ENCODE data around the gene KCNE4. TPM values are rescaled to one million over a fixed set of nuclear protein-coding genes. Genes with fewer than 3 reads are reported as not detected.

KCNE4 gene
- 10 to 100 TPM in 1 of 4 donors, 1 to 10 TPM in 3; 8.2 to 12.2 (median 8.7) TPM for total RNA-seq

GRCh38 chr2:223051693-223052289, at the start of gene KCNE4:
Gene KCNE4, plus strand, starts transcription at chr2:223052190. Its CDS starts 641 bp downstream, at chr2:223052831.
- Histone ChIP-seq H3K4me3 (peak within 1 kb of the TSS; percentile 28 to 54 (median 40)), H3K4me1 (peaks cover 0 to 56% (median 10%) of the 10 kb centered on the region in 4 donors), H3K27me3 (no peaks in the 10 kb centered on the region), H3K9me3 (no peaks in the 10 kb centered on the region), H3K27ac (peak within 1 kb of the TSS; percentile 67 to 92 (median 76)), H3K36me3 (no peaks in the 10 kb centered on the region)
- peak in 1 of 2 donors; percentile 54 for DNase-seq (ENCODE audit: low spot score in 2 of 2)
- peak in 1 of 2 donors; percentile 67 for TF ChIP-seq POLR2A (IDR thresholded peaks at IDR 0.05)
- TF ChIP-seq EP300 (IDR thresholded peaks at IDR 0.05) = peak in 1 of 2 donors; percentile 89
- no peak for TF ChIP-seq CTCF (IDR thresholded peaks at IDR 0.05)
- 19 to 26% methylated on average over 19 of the region's 19 CpGs for WGBS, 2 donors

GRCh38 chr2:223003191-223003590, 48.8 kb upstream of the KCNE4 start:
- Histone ChIP-seq H3K36me3 (no peaks in the 10 kb centered on the region), H3K4me1 (no peaks in the 10 kb centered on the region), H3K4me3 (no peak overlapping the region), H3K9me3 (no peaks in the 10 kb centered on the region), H3K27me3 (no peaks in the 10 kb centered on the region), H3K27ac (no peak overlapping the region)
- TF ChIP-seq EP300 (IDR thresholded peaks at IDR 0.05) (no peak), CTCF (IDR thresholded peaks at IDR 0.05) (no peak), POLR2A (IDR thresholded peaks at IDR 0.05) (no peak)
- WGBS, 2 donors = 86 to 91% methylated on average over 3 of the region's 3 CpGs
- DNase-seq (ENCODE audit: low spot score in 2 of 2) = no peak

GRCh38 chr2:223005496-223005895, 46.5 kb upstream of the KCNE4 start:
- 83 to 86% methylated on average over 1 of the region's 1 CpG for WGBS, 2 donors
- Histone ChIP-seq H3K4me3 (no peak overlapping the region), H3K36me3 (no peaks in the 10 kb centered on the region), H3K27ac (no peak overlapping the region), H3K4me1 (no peaks in the 10 kb centered on the region), H3K9me3 (no peaks in the 10 kb centered on the region), H3K27me3 (no peaks in the 10 kb centered on the region)
- no peak for DNase-seq (ENCODE audit: low spot score in 2 of 2)
- TF ChIP-seq CTCF (IDR thresholded peaks at IDR 0.05) (no peak), EP300 (IDR thresholded peaks at IDR 0.05) (no peak), POLR2A (IDR thresholded peaks at IDR 0.05) (no peak)

- no peak overlapping the region for H3K4me3 ChIP-seq
- H3K36me3 ChIP-seq = no peaks in the 10 kb centered on the region
- no peak for TF ChIP-seq POLR2A (IDR thresholded peaks at IDR 0.05)
- no peak for TF ChIP-seq EP300 (IDR thresholded peaks at IDR 0.05)
- no peak for TF ChIP-seq CTCF (IDR thresholded peaks at IDR 0.05)
- H3K27ac ChIP-seq = no peak overlapping the region
- 65 to 74% methylated on average over 2 of the region's 2 CpGs for WGBS, 2 donors
- no peak for DNase-seq (ENCODE audit: low spot score in 2 of 2)
- no peaks in the 10 kb centered on the region for H3K27me3 ChIP-seq
- H3K4me1 ChIP-seq = no peaks in the 10 kb centered on the region
- H3K9me3 ChIP-seq = no peaks in the 10 kb centered on the region
Measured at GRCh38 chr2:223007531-223007930, 44.5 kb upstream of the KCNE4 start.

- DNase-seq (ENCODE audit: low spot score in 2 of 2) = no peak
- Histone ChIP-seq H3K27me3 (no peaks in the 10 kb centered on the region), H3K36me3 (no peaks in the 10 kb centered on the region), H3K9me3 (no peaks in the 10 kb centered on the region), H3K4me1 (no peaks in the 10 kb centered on the region), H3K4me3 (no peak overlapping the region), H3K27ac (no peak overlapping the region)
- TF ChIP-seq EP300 (IDR thresholded peaks at IDR 0.05) = no peak
- no peak for TF ChIP-seq POLR2A (IDR thresholded peaks at IDR 0.05)
- no peak for TF ChIP-seq CTCF (IDR thresholded peaks at IDR 0.05)
- 39 to 47% methylated on average over 6 of the region's 6 CpGs for WGBS, 2 donors
Measured at GRCh38 chr2:223008162-223008561, 43.8 kb upstream of the KCNE4 start.
